ENCODE results near the gene MSL2. TPM values are rescaled to one million over a fixed set of nuclear protein-coding genes. Genes with fewer than 3 reads are reported as not detected.
"Not testable (repeated sequence)": the region's sequence is repeated elsewhere in the genome, so short reads cannot be mapped to it uniquely, and the experiment has no call there.

Gene MSL2
- total and polyA plus RNA-seq, 9 donors = 14.3 to 47.9 (median 39.4) TPM

DNA sequence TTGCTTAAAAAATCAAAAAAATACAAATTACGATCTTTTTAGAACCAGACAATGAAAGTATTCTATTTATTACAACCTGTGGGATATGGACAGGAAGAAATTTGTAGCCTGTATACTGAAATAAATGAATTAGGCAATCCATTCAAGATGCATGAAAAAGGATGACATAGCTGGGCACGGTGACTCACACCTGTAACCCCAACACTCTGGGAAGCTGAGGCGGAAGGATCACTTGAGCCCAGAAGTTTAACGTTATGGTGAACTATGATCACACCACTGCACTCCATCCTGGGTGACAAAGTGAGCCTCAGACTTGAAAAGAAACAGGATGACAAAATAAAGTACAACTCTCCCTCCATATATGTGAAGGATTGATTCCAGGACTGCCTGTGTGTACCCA lies 74.1 kb downstream of the MSL2 start:
- no peak for TF ChIP-seq CTCF (IDR thresholded peaks at IDR 0.05)
- no peak for TF ChIP-seq POLR2A (IDR thresholded peaks at IDR 0.05)
- no peak for TF ChIP-seq EP300 (IDR thresholded peaks at IDR 0.05)
- WGBS, 3 donors = 92 to 94% (median 94%) methylated on average over 4 of the region's 4 CpGs
- no peak overlapping the region for H3K4me3 ChIP-seq
- no peaks in the 10 kb centered on the region for H3K36me3 ChIP-seq
- DNase-seq = no peak
- no peaks in the 10 kb centered on the region for H3K27me3 ChIP-seq
- intact Hi-C loops (cut with DNase I) = no loop called here
- no peaks in the 10 kb centered on the region for H3K4me1 ChIP-seq (ENCODE audit: insufficient read depth)
- H3K9me3 ChIP-seq = no peaks in the 10 kb centered on the region
- no peak overlapping the region for H3K27ac ChIP-seq

GRCh38 chr3:136120373-136121348 lies 75.5 kb downstream of the MSL2 start:
- no peak for TF ChIP-seq CTCF (IDR thresholded peaks at IDR 0.05)
- no peaks in the 10 kb centered on the region for H3K36me3 ChIP-seq
- 96 to 98% (median 97%) methylated on average over 8 of the region's 8 CpGs for WGBS, 3 donors
- no peaks in the 10 kb centered on the region for H3K4me1 ChIP-seq (ENCODE audit: insufficient read depth)
- no peaks in the 10 kb centered on the region for H3K9me3 ChIP-seq
- intact Hi-C loops (cut with DNase I) = no loop called here
- no peak for DNase-seq
- H3K27me3 ChIP-seq = no peaks in the 10 kb centered on the region
- H3K4me3 ChIP-seq = no peak overlapping the region
- no peak overlapping the region for H3K27ac ChIP-seq

GRCh38 chr3:136119783-136120182 lies 76.4 kb downstream of the MSL2 start:
- DNase-seq; H3K9me3 ChIP-seq; H3K27me3 ChIP-seq; H3K36me3 ChIP-seq; intact Hi-C loops (cut with DNase I); H3K27ac ChIP-seq; H3K4me1 ChIP-seq (ENCODE audit: insufficient read depth); H3K4me3 ChIP-seq: not testable (repeated sequence)
- WGBS, 3 donors = 93 to 95% (median 94%) methylated on average over 5 of the region's 5 CpGs

- intact Hi-C loops (cut with DNase I); H3K4me1 ChIP-seq (ENCODE audit: insufficient read depth); H3K27me3 ChIP-seq; H3K4me3 ChIP-seq; H3K9me3 ChIP-seq; H3K27ac ChIP-seq; H3K36me3 ChIP-seq; DNase-seq: not testable (repeated sequence)
- 96 to 100% (median 97%) methylated on average over 1 of the region's 1 CpG for WGBS, 3 donors
Observed at GRCh38 chr3:136119332-136119731, 76.8 kb downstream of the MSL2 start.

DNA sequence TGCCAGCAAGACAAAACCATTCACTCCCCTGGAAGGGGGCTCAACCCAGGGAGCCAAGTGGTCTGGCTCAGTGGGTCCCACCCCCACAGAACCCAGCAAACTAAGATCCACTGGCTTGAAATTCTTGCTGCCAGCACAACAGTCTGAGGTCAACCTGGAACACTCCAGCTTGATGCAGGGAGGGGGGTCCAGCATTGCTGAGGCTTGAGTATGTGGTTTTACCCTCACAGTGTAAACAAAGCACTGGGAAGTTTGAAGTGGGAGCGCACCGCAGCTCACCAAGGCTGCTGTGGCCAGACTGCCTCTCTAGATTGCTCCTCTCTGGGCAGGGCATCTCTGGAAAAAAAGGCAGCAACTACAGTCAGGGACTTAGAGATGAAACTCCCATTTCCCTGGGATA lies 81.7 kb downstream of the MSL2 start:
- Histone ChIP-seq H3K36me3 (no peaks in the 10 kb centered on the region), H3K9me3 (no peaks in the 10 kb centered on the region), H3K4me3 (no peak overlapping the region), H3K27me3 (no peaks in the 10 kb centered on the region), H3K4me1 (ENCODE audit: insufficient read depth) (no peaks in the 10 kb centered on the region), H3K27ac (no peak overlapping the region)
- DNase-seq = no peak
- 89 to 100% (median 99%) methylated on average over 2 of the region's 2 CpGs for whole genome bisulfite sequencing, 3 donors
- TF ChIP-seq EP300 (IDR thresholded peaks at IDR 0.05) (no peak), POLR2A (IDR thresholded peaks at IDR 0.05) (no peak), CTCF (IDR thresholded peaks at IDR 0.05) (no peak)
- intact Hi-C loops (cut with DNase I) = no loop called here

Data from ovary (tissue), 9 donors.